ENCODE results near the gene NHLH2.

DNA sequence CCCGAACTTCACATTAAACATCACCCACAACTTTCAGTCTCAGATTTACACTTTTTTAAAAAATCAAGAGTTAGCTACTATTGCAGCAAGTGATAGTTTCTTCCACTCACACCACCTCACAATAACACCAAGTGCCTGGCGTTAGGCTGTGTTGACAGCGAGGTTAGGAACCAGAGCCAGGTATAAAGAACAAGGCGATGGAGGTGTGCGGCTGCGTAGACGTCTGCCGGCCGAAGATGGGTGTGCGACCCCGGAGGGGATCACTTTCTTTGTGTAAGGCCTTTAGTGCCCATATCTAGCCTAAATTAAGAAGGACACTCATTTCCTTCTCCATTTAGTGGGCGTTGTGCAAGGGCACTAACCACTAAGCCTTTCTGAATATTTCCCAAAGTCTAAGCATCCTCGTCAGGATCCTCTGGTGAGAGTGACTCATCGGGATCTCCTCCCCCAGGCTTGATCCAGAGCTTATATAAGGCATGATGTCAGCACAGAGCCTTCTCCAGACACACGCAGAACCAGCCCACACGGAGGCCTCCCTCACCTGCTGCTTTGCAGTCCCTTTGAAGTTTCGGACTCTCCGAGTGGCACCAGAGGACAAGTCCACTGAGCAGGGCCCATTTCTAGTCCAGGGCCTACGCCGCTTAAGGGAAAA lies 11.8 kb downstream of the NHLH2 start:
- TF ChIP-seq, protein P1, sequence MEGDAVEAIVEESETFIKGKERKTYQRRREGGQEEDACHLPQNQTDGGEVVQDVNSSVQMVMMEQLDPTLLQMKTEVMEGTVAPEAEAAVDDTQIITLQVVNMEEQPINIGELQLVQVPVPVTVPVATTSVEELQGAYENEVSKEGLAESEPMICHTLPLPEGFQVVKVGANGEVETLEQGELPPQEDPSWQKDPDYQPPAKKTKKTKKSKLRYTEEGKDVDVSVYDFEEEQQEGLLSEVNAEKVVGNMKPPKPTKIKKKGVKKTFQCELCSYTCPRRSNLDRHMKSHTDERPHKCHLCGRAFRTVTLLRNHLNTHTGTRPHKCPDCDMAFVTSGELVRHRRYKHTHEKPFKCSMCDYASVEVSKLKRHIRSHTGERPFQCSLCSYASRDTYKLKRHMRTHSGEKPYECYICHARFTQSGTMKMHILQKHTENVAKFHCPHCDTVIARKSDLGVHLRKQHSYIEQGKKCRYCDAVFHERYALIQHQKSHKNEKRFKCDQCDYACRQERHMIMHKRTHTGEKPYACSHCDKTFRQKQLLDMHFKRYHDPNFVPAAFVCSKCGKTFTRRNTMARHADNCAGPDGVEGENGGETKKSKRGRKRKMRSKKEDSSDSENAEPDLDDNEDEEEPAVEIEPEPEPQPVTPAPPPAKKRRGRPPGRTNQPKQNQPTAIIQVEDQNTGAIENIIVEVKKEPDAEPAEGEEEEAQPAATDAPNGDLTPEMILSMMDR (IDR thresholded peaks at IDR 0.05): no peak
- TF ChIP-seq POLR2A (IDR thresholded peaks at IDR 0.05): no peak

Data from lower leg skin (tissue), 3 donors.